OCI-LY3 (cell line): ENCODE results near the gene RBFA.

Experiments
- CTCF ChIP-seq: fragments of 200-600, 300-600 bp; sonication (generic); IDR thresholded peaks from 2 replicates; pipeline ENCODE4 v1.5.1; 2014; ENCODE audit warnings: antibody characterized with exemption, low read length, low read depth
- EZH2phosphoT487 ChIP-seq: fragments of 200-600 bp; shearing (Covaris generic); IDR thresholded peaks from 2 replicates; pipeline ENCODE4 v1.6.1; 2018; ENCODE audit warnings: antibody characterized with exemption, mixed run types, low read depth

GRCh38 chr18:79988451-79989194 lies 45.6 kb upstream of the RBFA start, which contains the start of gene TXNL4A:
- no peak for TF ChIP-seq CTCF
- TF ChIP-seq EZH2phosphoT487: no peak
